HL-60 (cell line): Measurements from ENCODE around the gene STOML1.
A peak's percentile ranks its signal among the peaks of the same experiment; 100 is the strongest.

Experiments
- DNase-seq, 2 experiments: peaks; one replicate each; pipeline ENCODE4 v3.0.0-alpha.2; 2010 to 2020; ENCODE audit warnings: low read depth in 1 of 2, low spot score in 1 of 2
- H3K27ac ChIP-seq: fragments of 250-450 bp; sonication (Bioruptor Pico); replicated peaks from 2 replicates; pipeline ENCODE4 v1.5.1; 2020; ENCODE audit warnings: mild to moderate bottlenecking, moderate library complexity
- H3K27me3 ChIP-seq: fragments of 250-450 bp; sonication (Bioruptor Pico); 2 replicates; pipeline ENCODE4 v1.5.1; 2021; ENCODE audit warnings: mild to moderate bottlenecking, moderate library complexity; ENCODE audit not compliant: insufficient read depth, poor library complexity, severe bottlenecking
- H3K4me3 ChIP-seq: replicated peaks from 2 replicates; pipeline ENCODE4 v1.5.1; 2011; ENCODE audit warnings: mild to moderate bottlenecking, control low read depth, low read length; ENCODE audit not compliant: insufficient read depth
- CTCF ChIP-seq: IDR thresholded peaks from one replicate; pipeline ENCODE4 v1.5.1; 2011; ENCODE audit warnings: low read length, control low read depth, inconsistent platforms; ENCODE audit not compliant: insufficient read depth
- GABPA ChIP-seq: IDR thresholded peaks from 2 replicates; pipeline ENCODE4 v1.6.1; 2012; ENCODE audit warnings: low read depth
- POLR2AphosphoS5 ChIP-seq: IDR thresholded peaks from 2 replicates; pipeline ENCODE4 v1.6.1; 2012; ENCODE audit warnings: low read depth
- SPI1 ChIP-seq: IDR thresholded peaks from 2 replicates; pipeline ENCODE4 v1.6.1; 2012; ENCODE audit warnings: low read depth, mild to moderate bottlenecking, borderline replicate concordance
- TF ChIP-seq, protein P1 (sequence below): IDR thresholded peaks from 2 replicates; pipeline ENCODE4 v1.6.1; 2012; ENCODE audit warnings: low read depth; ENCODE audit not compliant: insufficient replicate concordance

Gene STOML1

GRCh38 chr15:73986776-73987056 is 5.4 kb downstream of the STOML1 start:
- H3K27ac ChIP-seq, result no peak overlapping the region
- TF ChIP-seq GABPA, result no peak
- TF ChIP-seq POLR2AphosphoS5, result no peak
- TF ChIP-seq, protein P1, sequence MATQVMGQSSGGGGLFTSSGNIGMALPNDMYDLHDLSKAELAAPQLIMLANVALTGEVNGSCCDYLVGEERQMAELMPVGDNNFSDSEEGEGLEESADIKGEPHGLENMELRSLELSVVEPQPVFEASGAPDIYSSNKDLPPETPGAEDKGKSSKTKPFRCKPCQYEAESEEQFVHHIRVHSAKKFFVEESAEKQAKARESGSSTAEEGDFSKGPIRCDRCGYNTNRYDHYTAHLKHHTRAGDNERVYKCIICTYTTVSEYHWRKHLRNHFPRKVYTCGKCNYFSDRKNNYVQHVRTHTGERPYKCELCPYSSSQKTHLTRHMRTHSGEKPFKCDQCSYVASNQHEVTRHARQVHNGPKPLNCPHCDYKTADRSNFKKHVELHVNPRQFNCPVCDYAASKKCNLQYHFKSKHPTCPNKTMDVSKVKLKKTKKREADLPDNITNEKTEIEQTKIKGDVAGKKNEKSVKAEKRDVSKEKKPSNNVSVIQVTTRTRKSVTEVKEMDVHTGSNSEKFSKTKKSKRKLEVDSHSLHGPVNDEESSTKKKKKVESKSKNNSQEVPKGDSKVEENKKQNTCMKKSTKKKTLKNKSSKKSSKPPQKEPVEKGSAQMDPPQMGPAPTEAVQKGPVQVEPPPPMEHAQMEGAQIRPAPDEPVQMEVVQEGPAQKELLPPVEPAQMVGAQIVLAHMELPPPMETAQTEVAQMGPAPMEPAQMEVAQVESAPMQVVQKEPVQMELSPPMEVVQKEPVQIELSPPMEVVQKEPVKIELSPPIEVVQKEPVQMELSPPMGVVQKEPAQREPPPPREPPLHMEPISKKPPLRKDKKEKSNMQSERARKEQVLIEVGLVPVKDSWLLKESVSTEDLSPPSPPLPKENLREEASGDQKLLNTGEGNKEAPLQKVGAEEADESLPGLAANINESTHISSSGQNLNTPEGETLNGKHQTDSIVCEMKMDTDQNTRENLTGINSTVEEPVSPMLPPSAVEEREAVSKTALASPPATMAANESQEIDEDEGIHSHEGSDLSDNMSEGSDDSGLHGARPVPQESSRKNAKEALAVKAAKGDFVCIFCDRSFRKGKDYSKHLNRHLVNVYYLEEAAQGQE, result no peak
- TF ChIP-seq CTCF, result no peak
- no peak for TF ChIP-seq SPI1
- DNase-seq, result no peak

DNA sequence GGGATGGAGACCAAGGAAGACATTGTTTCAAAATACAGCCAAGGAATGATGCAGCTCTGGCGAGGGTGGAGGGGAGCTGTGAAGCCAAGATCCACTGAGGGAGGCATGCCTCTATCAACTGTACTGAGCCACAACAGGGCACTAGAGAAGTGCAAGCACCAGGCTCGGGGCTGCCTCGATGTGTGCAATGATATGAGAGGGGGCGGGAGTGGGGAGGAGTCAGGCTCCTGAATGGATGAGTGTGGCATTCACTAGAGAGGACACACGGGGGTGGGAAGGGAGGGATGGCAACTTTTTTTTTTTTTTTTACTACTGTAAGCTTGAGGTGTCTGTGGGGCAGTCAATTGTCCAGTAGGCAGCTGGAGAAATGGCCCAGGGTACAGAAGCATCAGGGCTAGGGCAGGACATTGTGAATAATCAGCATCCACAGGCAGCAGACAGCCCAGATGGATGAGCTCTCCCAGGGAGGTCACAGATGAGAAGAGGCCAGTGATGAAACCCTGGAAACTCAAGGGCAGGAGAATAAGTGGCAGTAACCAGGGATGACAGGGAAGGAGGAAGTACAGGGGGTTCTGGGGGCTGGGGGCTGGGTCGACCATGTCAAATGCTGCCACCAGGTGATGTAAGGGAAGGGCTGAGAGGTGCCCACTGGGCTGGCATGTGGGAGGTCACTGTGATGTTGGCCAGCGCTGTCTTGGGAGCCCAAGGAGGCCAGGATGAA is 5.9 kb downstream of the STOML1 start:
- TF ChIP-seq SPI1 (no peak), POLR2AphosphoS5 (no peak), GABPA (no peak), CTCF (no peak)
- TF ChIP-seq, protein P1, result no peak
- no peak overlapping the region for H3K4me3 ChIP-seq
- H3K27me3 ChIP-seq, result no peaks in the 10 kb centered on the region
- DNase-seq, result no peak
- H3K27ac ChIP-seq, result no peak overlapping the region

More at GRCh38 chr15:73986776-73987056, 5.4 kb downstream of the STOML1 start:
- H3K4me3 ChIP-seq, result no peak overlapping the region
- no peaks in the 10 kb centered on the region for H3K27me3 ChIP-seq

DNA sequence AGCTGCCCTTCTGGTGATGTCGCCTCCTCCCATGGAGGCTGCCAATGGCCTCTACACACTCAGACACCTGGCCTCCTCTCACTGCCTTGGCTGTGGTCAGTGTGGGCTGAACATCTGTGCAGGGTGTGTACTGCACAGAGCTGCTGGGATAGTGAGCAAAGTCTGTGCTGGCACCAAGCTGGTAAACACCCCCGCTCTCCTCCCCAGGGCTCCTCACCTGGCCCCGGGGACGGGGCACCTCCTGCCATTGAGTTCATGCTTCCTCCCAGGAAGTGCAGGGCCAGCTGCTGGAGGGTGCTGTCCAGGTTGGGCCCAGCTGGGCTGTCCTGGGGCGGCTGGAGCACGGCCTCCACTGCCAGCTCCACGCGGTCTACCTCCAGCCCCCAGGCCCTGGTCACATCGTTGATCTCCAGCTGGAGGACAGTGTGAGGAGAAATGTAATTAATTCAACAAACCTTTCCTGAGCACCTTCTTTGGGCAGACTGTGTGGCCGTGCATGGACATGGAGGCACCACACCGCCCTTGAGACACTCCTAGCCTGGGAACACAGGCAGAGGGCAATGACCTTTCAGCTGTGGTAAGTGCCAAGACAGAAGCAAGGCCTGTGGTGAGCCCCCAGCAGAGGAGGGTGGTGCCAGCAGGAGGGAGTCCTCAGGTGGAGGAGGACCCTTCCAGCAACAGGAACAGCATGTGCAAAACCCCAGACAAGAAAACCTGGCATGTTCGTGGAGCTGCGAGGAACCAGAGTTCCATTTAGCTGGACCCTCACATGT is 6.8 kb downstream of the STOML1 start:
- H3K27me3 ChIP-seq, result no peaks in the 10 kb centered on the region
- H3K4me3 ChIP-seq, result no peak overlapping the region
- DNase-seq, result peak in 1 of 2 experiments; percentile 53
- TF ChIP-seq CTCF, result no peak
- TF ChIP-seq POLR2AphosphoS5, result peak; percentile 83
- TF ChIP-seq SPI1, result no peak
- TF ChIP-seq GABPA, result no peak
- TF ChIP-seq, protein P1, result no peak
- peak overlapping the region; percentile 41 for H3K27ac ChIP-seq
